NCI-H460 (cell line): ENCODE measurements around the gene TSPO2. TPM values are rescaled to one million over a fixed set of nuclear protein-coding genes. Genes with fewer than 3 reads are reported as not detected.

Experiments
- DNase-seq: peaks from one replicate; pipeline ENCODE4 v3.0.0-alpha.2; 2016; ENCODE audit warnings: low read depth; ENCODE audit errors: extremely low read depth
- total RNA-seq: library from RNA; depleted of rRNA; stranded (reverse); fragments of >200 nt; shearing (Covaris generic); gene quantifications from 2 replicates; pipeline ENCODE4 v1.2.3, GENCODE V29; 2014; rRNA removed

The TSPO2 gene
- total RNA-seq, 1 experiment from 2014 or later: not detected

DNA sequence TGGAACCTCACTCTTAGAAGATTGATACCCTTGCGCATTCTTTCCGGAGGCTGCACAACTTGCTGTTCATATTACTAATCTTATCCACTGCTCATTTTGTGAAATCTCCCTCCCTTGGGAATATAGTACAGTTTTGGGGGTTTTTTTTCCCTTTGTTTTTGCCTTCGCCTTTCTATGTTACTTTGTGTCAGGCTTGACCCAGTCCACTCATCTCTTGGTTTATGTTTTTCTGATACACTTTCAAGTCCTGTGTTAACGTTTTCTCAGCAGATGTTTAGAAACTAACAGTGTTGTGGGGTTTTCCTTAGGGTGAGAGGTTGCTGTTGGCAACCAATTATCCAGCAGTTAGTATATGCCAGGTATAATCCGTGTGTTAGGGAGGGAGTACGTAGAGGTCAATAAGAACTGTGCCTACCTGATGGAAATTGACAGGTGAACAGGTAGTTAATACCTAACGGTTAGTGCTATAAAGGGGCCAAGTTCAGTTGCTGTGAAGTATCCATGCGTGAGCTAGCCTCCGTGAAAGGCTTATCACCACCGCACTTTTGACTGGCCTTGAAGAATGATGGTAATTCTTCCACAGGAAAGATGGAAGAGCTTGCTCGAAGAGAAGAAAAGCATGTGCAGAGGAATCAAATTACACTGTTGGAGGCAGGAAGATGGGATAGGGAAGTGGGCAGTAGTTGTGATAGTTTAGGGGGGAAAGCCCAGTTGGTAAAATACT, 31.9 kb downstream of the TSPO2 start:
- DNase-seq: no peak

DNA sequence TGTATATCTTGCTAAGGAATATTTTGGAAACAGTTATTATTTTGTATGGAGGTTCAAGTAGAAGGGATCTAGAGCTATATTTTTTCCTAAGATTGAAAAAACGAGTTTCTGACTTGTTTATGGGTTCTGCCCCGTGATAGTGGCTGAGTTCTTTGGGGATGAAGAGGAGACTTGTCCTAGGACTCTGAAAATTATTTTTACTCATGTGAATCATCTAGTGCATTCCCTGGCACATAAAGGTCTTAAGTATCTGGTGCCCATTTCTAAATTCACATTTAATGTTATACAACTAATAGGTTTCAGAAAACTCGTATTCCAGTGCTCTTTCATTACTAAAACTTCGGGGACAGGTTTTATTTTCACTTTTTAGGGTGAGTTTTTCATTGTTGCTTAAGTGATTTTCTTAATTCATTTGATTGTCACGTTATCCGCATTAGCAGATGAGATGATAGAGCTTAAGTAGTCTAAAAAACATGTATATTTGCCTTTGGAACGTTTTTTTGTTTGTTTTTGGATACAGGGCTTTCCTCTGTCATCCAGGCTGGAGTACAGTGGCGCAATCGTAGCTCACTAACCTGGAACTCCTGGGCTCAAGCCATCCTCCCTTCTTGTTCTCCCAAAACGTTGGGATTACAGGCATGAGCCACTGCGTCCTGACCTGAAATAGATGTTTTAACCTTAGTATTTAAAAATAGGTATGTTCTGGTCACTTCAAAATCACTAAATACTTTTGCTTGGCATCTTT, 32.6 kb downstream of the TSPO2 start:
- DNase-seq: no peak

DNA sequence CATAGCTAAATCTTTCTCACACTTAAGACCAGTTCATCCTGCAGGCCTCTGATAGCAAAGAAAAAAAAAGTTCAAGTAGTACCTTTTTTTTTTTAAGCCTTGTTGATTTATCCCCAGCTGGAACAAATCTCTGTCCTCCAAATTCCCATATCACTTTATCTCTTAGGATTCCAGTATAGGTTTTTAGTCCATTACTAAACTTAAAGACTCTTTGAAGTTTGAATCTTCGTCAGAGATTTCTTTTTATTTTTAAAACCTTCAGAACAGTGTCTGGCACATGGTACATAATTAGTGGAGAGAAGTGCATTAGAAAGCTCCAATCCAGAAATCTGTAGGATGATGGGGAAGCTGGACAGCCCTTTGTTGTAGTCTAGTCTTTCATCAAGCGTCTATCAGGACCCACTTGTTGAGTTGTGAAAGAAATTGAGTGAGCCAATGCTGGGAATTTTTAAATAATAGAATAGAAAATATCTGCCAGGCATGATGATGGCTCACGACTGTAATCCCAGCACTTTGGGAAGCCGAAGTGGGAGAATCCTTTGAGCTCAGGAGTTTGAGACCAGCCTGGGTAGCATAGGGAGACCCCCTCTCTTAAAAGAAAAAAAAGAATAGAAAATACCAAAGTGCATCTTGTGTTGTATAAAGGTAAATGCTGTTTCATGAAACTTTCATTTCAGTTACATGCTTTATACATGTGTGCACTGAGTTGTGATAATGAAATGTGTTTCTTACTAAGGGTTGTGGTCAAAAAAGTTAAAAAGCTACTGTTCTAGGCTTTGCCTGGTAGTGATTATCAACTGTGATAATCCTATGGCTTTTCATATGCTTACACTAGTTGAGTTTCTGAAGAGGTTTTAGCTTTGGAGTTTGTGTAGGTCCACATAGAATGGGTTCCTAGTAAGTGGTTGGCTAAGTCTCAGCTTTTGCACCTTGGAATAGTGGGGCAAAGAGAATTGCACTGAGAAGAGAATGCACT, 33.7 kb downstream of the TSPO2 start:
- no peak for DNase-seq

DNA sequence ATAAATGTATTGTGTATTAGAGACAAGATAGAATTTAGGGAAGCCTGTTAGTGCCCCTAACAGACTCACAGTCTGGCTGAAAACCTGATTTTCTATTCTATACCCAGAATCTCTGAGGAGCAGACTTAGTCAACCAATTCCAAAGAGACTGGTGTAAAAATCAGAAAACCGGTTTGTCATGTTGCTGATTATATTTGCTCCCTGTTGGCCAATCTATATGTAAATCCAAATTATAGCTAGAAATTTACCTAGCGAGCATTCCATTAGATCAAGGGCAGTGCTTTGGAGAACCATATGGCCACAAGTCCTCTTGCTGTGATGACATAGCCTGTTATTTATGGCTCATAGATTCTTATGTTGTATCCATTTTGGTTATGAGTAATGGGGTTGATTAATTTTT, 35.3 kb downstream of the TSPO2 start:
- no peak for DNase-seq

DNA sequence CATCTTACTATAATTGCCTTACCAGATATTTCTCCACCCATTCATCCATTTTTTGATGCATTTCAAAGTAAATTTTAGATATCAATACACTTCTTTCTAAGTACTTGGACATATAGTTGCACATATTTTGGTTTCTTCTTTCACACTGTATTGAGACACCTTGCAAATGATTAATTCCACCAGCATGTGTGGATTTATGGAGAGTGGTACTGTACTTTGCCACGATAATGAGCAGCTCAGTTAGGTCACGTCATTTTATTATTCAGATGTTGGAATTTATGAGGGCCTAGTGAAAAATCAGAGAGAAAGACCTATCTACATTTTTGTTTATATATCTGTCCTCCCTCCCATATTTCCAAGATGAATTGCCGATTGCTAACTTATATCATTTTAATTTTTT, 35.8 kb downstream of the TSPO2 start:
- DNase-seq: no peak

DNA sequence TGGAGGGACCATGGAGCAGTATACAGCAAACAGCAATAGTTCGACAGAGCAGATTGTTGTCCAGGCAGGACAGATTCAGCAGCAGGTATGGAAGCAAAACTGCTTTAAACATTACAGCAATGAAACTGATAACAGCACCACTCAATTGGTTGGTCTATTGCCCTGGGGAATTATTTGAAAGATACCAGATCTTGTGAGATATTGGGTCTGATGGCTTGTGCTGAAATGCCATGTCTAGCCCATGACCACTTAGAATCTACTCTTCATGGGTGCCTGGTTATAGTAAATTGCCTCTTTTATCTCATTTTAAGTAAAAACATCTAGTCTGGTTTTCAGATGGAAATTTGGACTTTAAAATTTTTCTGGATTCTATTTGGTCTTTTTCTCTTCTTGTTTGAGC, 36.8 kb downstream of the TSPO2 start:
- DNase-seq: no peak

DNA sequence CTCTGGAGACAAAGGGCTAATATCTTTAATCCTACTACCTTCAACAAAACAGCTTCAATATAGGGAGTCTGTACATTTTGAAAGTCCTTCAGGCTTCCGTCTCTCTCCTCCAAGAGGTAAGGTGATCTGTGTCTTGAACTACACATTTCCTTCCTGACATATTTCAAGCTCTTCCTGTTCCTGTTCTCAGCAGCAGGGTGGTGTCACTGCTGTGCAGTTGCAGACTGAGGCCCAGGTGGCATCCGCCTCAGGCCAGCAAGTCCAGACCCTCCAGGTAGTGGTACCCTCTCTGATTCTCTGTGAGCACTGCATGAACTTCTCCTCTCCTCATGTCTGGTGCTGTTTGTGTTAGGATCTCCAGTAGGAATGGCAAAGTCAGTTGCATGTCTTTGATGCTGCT, 38.4 kb downstream of the TSPO2 start:
- no peak for DNase-seq

DNA sequence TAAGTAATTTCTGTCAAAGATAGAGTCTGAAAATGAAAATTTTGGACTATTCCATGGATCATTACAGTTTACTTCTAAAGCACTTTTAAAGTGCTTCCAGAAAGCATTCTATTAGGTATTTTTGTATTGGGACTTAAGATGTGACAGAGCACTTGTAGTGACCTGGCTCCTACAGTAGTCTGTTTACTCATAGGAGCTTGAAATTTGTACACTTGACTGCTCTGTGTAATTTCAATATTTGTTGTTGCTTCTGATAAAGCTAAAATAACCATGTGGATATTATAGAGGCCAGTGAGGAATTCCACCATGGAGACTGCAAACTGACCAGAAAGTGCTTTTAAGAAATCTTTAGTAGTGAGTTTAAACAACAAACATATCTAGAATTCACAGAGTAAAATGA, 40.8 kb downstream of the TSPO2 start:
- no peak for DNase-seq

DNA sequence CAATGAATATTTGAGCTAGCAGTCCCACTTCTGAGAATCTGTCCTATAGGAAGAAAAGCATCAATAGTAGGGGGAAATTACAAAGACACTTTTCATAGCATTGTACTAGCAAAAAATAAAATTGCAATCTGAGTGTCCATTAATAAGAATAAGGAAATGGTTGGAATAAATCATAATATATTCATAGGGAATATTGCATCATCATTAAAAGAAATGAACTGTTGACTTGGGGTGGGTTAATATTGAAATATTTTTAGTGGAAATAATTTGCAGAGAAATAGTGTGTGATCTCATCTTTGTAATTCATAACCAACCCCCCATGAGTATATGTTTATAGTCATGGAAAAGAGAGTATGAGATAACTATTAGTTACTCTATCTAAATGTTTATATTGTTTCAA, 42.9 kb downstream of the TSPO2 start:
- no peak for DNase-seq

DNA sequence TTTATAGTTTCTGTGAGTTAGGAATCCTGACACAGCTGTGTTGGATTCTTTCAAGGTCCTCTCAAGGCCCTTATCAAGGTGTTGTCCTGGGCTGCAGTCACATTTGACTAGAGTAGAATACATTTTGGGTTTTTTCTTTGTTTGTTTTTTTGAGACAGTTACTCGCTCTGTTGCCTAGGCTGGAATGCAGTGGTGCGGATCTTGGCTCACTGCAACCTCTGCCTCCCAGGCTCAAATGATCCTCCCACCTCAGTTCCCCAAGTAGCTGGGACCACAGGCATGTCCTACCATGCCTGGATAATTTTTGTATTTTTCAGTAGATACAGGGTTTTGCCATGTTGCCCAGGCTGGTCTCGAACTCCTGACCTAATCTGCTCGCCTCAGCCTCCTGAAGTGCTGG, 46.2 kb downstream of the TSPO2 start:
- DNase-seq: no peak

DNA sequence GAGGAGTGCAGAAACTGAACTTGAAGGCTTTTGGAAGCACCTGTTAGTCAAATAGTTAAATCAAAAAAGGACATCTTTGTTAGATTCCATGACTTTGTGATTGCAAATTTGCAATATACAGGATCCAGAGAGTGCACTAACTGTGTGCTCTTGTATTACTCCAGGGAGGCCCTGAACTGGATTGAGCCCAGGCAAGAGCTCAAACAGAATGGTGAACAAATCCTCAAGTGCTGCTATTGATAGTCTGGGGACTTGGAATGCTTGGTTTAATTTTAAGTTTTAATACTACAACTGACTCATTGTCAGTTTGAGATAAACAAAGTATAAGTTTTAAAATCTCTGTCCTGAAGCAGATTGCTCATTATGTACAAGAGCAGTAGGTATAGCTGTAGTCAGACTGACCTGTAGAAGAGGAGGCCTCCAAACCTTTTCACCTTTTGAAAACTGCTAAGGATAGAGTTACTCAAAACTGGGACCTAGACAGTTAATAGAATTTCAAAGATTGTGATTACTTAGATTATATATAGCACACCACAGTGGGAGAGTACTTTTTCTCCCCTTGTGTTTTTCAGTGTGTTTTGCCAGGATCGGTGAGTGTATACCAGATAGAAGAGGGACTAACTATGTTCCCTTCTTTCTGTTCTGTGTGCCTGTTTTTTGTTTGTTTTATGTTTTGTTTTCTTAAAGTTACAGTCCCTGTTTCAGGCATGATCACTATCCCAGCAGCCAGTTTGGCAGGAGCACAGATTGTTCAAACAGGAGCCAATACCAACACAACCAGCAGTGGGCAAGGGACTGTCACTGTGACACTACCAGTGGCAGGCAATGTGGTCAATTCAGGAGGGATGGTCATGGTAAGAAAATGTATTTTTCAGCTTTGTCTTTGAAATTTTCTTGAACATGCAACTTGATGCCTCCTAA, 48.8 kb downstream of the TSPO2 start:
- no peak for DNase-seq

DNA sequence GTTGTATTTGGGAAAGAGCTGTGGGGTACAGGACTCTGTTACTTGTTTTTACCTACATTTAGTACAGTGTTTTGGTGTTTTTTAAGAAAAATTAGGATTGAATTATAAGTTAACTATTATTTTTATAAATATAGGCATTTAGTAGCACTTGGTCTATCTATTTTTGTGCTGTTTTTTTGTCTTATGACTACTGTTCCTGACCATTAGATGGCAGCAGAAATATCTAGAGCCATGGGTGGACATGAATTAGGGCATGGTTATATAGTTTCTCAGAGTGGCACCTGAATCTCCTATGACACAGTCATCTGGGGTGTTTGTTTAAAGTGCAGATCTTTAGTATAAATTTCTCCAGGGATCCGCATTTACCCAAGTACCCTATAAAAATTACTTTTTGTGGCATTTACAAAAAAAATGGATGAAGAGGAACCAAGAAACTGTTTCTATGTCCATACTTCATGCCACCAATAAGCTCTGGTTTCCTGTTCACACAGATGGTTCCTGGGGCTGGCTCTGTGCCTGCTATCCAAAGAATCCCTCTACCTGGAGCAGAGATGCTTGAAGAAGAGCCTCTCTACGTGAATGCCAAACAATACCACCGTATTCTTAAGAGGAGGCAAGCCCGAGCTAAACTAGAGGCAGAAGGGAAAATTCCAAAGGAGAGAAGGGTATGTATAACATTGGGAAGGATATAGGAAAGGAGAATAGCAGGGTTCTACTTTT, 50.3 kb downstream of the TSPO2 start:
- no peak for DNase-seq

DNA sequence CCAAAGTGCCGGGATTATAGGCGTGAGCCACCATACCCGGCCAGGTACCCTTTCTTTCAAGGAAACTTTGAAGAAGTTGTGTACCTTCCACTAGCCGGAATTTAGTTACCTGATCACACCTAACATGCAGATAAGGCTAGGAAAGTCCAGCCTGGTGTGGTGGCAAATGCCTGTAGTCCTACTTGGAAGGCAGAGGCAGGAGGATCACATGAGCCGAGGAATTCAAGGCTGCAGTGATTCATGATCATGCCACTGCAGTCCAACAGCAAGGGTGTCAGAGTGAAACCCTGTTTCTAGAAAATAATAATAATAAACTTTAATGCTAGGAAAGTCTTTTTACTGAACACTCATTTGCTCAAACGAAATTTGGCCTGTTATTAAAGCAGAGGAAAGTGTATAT, 51.5 kb downstream of the TSPO2 start:
- DNase-seq: no peak

Other genes starting within 250 kb of the TSPO2 start
- 0.10 TPM in 1 of 2 replicates, not detected in the other for gene UNC5CL, start 3.2 kb upstream of the TSPO2 start, total RNA-seq
- gene APOBEC2, start 10.7 kb downstream of the TSPO2 start, total RNA-seq: not detected in 2 replicates
- gene OARD1, start 29.9 kb downstream of the TSPO2 start, total RNA-seq: 17.1 and 22.6 TPM in 2 replicates
- 11.8 and 13.6 TPM in 2 replicates for gene NFYA, start 30.5 kb downstream of the TSPO2 start, total RNA-seq
- gene TREML1, start 111.9 kb downstream of the TSPO2 start, total RNA-seq: not detected in 2 replicates
- not detected in 2 replicates for gene TREM2, start 120.6 kb downstream of the TSPO2 start, total RNA-seq
- not detected in 2 replicates for gene TREML2, start 158.7 kb downstream of the TSPO2 start, total RNA-seq
- not detected in 2 replicates for gene TREML4, start 185.9 kb downstream of the TSPO2 start, total RNA-seq
- 0.67 TPM in 1 of 2 replicates, not detected in the other for gene TREM1, start 244.2 kb downstream of the TSPO2 start, total RNA-seq